HK-2 (cell line): ENCODE data around the gene TRMT11.
"Not testable (repeated sequence)": the region's sequence is repeated elsewhere in the genome, so short reads cannot be mapped to it uniquely, and the experiment has no call there.

ENCODE experiments used
- DNase-seq: peaks from one replicate; pipeline ENCODE4 v3.0.0-alpha.2; 2018; ENCODE audit not compliant: unreplicated experiment

TRMT11 gene

DNA sequence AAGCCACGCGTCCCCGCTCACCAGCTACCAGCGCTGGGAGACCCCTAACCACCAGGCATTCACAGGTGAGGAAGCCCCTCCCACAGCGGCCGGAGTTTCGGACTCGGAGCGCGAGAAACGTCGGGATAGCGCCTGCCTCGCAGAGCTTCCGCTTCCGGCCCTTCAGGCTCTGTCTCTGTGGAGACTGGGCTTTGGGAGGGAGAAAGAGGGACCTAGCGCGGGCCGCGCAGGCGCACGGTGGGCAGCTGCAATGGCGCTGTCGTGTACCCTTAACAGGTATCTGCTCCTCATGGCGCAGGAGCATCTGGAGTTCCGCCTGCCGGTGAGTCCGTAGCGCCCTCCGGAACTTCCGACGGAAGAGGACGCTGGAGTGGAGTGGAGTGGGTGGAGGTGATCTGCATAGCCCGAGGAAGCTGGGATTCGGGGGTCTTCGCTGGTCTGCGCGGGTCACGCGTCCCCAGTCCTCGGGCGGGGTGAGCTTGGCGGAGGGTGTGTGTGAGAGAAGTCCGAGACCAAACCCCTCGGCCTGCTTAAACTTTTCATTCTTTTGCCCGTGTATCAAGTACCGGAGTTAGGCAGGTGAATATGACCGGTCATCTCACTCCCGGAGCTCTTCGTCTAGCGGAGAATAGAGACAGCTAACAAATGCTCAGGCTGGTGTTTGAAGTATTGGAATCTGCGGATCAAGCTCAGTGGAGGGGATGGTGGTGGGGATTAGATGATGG, at the start of gene TRMT11:
TRMT11 (plus strand) TSS at position 240 of the 725 bp plus-strand sequence; CDS start at position 251, 11 bp downstream.
- peak; percentile 89 for DNase-seq

DNA sequence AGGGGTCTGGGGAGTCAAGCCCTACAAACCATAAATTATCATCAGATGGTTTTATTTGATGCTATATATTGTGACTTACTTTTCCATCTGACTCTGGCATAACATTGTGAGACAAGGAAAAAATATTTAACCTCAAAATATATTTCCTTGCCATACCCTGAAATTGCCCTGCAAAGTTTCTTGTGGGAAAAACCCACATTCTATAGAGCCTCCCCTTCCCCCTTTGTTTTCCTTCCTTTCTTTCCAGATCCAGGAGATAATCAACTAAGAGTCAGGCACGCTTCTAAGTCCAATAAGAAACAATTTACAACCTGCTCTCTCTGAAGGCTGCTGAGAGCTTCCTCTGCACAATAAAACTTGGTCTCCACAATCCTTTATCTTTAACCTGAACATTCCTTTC, 47.3 kb upstream of the TRMT11 start:
- DNase-seq = no peak

DNA sequence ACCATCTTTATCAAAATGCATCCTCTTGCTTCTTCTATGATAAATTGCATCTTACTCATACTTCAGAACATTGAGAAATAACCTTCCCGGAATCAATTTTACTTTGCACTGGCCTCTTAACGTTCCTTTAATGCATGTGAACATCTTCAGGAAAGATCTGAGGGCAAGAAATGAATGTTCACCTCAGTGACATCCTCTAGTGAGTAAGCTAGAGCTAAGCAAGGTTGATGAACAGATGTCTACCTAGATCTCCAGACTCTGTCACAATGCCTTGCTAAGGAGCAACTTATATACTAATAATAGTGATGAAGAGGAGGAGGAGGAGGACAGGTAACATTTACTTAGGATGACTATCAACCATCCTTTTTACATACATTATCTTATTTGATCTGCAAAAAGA, 46.5 kb upstream of the TRMT11 start:
- DNase-seq = no peak

DNA sequence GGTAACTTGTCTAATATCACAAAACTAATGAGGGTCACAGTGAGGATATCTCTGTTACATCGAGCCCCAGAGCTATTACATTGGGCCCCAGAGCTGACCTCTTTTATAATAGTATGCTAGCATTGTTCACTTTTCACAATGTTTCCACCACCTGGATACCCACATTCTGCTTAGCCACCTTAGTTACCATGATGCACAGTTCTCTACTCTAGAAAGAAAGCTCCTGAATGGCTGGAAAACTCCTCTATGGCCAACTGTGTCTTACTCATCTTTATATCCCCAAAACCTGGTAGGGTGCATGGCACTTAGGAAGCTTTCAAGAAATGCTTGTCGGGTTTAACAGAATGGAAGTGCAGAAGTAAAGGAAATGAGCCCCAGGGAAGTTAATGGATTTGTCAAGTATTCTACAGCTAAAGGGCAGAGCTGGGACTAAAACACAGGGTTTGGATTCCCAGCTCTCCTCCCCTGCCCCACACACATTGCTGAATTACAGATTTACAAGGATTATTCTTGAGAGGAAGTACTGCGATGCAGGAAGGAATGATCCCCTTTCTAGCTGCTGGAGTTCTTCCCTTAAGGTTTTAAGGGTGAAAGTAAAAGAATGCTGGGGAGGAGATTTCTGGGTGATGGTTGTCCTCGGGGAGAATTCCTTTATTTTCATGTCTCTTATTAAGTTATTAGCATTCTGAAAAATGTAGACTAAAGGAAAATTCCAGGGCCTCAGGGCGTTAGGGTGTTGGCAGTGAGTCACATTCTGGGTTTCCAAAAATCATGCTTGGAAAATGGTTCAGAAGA, 45.9 kb upstream of the TRMT11 start:
- DNase-seq = no peak

DNA sequence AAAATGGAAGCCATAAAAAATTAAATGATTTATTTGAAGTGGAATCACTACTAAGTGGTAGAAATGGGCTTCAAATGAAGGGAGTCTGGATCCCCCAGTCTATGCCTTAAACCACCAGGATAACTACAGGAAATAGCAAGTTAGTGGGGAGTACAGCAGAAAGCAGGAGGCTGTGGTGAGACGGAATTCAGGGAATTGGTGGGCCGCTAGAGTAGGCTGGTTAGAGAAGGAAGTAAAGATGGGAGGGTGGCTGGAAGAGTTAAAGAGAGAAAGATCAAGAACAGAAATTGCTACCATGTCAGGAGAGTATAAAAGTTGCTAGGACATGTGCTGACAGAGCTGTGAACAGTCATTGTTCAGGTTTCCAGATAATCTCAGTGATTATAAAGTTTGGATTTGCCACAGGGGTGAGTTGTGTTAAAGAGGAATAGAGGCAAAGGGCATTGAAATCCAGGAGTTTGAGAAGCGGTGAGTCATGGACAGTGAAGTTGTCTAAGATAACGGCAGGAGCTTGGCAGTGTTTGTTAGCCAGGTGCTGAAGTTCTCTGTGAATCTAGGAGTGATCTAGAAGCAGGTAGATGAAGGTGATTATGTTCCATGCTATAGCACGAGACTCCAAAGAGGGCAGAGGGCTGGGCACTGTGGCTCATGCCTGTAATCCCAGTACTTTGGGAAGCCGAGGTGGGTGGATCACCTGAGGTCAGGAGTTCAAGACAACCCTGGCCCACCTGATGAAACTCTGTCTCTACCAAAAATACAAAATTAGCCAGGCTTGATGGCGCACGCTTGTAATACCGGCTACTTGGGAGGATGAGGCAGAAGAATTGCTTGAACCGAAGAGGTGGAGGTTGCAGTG, 43.4 kb upstream of the TRMT11 start:
- DNase-seq = no peak

DNA sequence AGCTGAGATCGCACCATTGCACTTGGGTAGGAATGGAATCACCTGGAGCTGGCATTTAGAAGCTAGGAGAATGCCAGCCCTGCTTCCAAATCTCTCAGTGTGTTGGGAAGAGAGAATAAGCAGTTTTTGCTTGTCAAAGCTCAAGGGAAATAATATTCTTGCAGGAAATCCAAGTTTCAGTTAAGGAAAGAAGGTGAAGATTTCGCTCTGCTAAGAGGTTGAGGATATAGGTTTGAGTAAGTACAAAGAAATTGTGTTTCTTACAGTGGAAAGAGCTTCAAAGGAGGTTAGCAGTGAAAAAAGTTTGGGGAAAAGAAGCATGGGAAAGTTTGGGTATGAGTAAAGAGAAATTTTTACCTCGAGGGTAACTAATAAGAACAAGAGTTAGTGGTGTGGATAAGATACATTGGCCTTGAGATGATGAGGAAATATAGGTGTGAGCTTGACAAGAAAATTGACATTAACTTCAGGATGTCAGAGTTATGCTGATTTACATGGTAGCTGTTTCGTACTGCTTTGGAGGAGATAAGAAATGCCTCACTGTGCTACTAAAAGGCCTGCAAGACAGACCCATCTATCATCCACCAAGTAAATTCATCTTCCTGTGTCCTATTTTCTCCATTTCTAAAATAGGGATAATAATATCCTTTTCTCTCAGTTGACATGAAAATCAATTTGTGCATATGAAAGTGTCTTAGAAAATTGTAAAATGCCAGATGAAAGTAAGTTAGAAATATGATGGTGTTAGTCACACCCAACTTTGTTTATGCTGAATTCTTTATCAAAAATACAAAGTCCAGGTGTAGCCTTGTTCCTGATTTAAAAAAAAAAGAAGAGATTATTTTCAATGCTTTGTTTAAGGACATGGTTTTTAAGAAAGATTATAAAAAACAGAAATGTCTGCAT, 42.6 kb upstream of the TRMT11 start:
- DNase-seq = no peak

DNA sequence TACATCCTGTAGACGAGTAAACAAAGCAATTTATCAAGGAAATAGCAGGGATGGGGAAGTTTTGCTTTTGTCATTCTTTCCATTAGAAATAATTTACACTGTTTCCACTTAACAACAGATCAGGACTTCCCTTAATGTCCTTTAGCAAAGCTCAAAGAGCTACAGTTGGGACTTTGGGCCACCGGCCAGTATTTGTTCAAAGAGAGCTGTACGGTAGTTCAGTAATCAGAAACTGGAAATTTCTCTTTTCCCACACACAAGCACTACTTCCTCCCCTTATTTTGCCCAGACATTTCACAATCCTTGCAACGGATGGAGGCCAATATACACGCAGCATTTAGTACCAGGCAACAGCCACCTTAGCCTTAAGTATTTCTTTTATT, 41.9 kb upstream of the TRMT11 start:
- no peak for DNase-seq

DNA sequence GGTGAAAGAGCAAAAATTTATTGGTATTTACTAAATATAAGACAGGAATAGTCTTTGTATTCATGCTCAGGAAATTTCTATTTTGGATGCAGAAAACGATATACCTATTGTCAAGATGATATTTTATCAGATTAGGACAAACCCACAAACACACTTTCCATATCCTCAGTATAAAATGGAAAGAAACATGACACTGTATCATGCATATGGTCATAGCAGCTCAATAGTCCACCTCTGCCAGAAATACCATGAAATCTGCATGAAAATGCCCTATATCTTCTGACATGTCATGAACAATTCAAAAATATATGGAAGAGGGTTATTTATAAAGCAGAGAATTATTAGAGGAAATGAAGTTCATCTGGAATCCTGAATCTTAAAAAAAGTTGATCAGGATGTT, 41.4 kb upstream of the TRMT11 start:
- DNase-seq = no peak

DNA sequence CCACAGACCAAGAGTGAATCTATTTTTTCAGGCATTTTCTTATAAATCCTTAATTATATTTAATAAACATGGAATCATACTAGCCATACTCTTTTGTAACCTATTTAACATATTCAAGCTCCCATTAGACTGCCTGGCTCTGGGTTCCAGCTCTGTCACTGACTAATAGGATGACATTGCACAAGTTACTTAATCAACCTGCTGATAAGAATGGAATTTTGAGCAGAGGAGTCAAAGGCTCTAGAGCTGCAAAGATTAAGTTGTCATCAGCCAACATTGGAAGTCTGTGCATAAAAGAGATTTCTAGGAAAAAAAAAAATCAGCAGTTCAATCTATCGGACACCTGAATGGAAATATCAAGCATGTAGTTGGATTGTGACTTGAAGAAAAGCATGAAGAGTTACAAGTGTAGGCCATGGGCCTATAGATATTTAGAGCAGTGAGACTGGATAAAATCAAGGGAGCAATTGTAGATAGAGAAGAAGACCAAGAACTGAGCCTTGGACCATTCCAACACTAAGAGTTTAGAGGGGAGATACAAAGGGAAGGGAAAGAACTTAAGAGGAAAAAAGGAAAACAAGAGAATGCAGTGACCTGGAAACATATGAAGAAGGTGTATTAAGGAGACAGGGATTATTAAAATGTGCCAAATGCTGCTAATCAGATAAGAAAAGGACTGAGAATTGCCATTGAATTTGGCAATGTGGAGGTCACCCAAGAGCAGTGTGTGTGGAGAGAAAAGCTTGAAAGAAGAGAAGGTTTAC, 40.8 kb upstream of the TRMT11 start:
- DNase-seq = no peak

DNA sequence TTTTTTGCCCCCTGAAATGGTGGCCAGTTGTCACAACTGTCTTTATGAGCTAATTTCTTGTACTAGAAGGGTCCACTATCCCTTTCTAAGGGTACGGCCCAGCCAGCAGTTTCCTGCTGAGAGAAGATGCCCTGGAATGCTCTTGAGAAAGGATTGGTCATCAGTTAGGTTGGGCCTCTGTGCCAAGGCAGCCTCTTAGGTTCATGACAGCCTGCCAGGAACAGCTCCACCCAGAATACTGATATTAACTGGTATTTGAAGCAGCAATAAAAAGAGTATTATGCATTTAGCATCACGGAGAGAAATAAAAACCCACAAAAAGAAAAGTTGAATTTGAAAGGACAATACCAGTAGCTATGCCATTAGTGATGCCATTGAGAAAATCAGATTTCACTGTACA, 38.7 kb upstream of the TRMT11 start:
- DNase-seq = no peak

DNA sequence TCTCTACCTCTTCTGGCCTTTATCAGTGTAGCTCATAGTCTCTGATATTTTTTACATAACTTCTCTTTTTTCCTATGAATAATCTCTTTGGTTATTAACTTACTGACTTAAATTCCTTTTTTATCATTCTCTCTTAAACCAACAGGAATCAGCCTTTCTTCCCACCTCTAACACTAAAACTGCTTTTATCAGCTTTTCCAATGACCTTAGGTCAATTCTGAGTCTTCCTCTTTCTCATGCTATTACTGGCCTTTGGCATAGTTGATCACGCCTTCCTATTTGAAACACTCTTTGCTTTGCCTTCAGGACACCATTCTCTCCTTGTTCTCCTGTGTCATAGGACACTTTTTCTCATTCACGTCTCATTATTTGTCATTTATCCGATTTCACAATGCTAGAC, 37.9 kb upstream of the TRMT11 start:
- DNase-seq = no peak

DNA sequence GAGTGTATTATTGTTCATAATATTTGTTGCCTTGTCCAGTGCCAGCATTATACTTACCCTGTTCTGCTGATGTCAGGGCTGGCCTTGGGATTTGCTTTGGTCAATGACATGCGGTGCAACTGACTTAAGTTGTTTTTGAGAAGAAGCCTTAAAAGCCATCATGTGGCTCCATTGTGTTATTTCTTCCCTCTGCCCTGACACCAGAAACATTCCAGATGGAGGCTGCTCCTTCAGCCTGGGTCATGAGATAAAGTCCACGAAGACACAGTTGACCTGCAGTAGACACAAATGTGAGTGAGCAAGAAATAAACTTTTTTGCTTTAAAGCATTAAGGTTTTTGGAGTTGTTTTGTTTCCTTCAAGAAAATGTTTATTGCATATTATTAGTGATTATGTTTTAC, 37.3 kb upstream of the TRMT11 start:
- no peak for DNase-seq

DNA sequence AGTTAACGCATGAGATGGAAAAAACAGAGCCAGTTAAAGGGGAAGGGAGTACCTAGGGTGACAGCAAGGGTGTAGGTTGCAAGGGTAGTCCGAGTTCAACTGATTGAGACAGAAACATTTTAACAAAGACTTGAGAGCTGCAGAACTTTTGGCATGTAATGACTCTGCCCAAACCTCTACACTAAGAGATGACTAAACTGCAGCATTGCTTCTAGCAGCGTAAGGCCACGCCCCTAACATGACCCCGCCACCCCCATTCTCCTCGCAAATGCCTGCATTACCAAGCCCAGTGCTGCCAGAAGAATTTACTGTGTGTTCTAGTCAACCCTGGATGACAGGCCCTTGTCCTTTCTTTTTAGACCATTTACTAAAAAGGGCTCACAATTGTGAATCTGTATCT, 36.0 kb upstream of the TRMT11 start:
- no peak for DNase-seq

DNA sequence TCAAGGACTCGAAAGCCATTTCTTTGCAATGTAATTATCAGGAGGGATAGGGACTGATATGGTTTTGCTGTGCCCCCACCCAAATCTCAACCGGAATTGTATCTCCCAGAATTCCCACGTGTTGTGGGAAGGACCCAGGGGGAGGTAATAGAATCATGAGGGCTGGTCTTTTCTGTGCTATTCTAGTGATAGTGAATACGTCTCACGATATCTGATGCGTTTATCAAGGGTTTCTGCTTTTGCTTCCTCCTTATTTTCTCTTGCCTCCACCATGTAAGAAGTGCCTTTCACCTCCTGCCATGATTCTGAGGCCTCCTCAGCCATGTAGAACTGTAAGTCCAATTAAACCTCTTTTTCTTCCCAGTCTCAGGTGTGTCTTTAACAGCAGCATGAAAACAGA, 35.6 kb upstream of the TRMT11 start:
- DNase-seq = not testable (repeated sequence)

DNA sequence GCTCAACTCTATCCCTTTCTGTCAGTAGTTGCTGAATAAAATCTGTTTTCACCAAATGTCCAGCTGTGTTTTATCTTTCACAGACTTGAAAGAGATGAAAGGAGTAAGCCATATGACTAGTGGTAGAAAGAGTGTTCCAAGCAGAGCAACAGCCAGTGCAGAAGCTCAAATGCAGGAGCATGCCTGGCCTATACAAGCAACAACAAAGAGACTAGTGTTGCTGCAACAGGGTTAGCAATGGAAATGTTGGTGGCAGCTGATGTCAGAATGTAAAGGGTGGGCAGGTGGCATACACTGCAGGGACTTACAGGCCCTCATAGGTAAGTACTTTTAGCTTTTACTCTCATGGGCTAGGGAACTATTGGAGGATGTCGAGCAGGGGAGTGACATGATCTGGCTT, 35.0 kb upstream of the TRMT11 start:
- DNase-seq = no peak

DNA sequence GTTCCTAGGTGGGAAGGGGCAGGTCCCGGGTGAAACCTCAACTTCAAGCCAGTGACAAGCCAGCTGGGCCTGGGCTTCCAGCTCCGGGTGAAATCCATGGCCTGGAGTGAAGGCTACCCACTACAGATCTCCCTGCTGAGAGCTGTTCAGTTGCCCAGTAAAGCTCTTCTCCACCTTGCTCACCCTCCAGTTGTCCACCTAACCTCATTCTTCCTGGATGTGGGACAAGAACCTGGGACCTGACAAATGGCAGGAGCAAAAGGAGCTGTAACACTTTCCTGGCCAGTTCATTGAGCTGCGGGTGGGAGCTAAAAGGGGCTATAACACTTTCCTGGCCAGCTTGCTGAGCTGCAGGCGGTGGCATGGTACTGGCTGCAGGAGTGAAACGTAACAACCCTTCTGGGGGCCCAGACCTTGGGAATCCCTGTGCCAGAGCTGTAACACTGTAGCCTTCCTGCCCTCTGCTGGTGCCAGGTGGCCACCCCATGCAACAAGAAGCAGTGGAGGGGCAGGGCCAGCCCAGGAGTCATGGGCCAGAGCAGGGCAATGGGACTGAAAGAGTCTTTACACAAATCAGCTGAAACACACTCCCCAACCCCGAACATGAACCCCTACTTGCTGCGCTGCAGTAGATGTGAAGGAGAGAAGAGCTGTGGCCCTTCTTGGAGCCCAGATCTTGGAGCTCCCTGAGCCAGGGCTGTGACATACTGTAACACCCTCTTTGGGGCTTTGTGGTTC, 33.4 kb upstream of the TRMT11 start:
- peak; percentile 20 for DNase-seq

DNA sequence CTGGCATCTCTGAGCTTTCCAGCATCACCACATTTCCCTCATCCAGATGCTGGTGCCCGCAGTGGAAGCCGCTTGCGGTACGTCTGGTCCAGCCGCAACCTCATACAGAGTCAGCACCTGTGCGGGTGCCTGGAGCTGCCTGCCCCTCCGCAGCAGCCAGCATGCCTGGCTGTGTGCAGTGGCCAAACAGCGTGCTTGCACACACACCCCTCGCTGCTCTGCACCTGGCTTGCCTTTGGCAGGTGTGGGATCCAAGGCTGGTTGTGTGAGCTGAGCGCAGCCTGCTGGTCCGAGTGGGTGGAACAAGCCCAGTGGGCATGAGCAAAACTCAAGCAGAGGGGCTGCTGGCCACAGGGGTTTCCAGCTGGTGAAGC, 32.9 kb upstream of the TRMT11 start:
- no peak for DNase-seq

DNA sequence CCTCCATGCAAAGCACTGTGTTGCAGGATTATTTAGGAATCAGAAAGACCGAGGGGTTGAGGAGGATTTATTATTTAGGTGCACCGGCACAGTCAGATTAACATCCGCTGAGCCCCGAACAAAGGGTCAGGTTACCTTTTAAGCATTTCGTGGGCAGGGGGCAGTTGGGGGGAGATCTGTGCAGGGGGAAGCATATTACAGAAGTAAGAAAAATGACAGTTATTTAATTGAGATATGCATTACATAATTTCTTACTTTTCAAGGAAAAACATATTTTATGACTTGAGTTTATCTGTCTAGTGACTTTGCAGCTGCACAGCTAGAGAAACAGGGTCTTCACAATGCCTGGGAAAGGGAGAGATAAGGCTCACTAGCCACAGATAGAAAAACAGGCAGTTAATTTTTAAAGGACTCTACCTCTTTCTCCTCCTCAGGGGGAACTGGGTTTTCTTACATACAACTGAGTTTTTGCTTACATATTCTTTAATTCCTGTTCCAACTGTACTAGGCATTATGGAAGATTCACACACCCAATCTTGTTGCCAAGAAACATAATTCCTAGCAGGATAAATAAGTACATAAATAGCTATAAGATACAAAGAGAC, 31.5 kb upstream of the TRMT11 start:
- no peak for DNase-seq

DNA sequence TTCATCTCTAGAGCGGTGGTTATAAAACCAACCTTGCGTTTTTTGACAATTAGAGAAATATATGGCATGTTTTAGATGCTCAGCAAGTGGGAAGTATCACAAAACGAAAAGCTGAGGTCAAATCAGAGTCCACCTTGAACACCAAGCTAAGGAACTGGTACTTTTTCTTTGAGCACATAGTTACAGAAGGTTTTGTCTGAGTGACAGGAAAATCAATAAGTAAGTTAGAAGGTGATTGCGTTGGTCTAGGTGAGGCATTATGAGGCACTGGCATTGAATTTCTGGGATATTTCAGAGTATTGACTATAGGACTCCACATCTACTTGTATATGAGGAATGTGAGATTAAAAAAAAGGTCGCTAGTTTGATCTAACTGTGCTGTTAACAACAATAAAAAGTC, 30.4 kb upstream of the TRMT11 start:
- DNase-seq = no peak
